H1 (cell line): Measurements from ENCODE around the gene PET100. TPM values are rescaled to one million over a fixed set of nuclear protein-coding genes. Genes with fewer than 3 reads are reported as not detected.

Experiments used
- CTCF ChIA-PET: fragments of 300-600 bp; sonication (Branson Sonifier 250); formaldehyde crosslinking; loops from one replicate; lab custom pipeline; 2021; ENCODE audit not compliant: partially characterized antibody; lab: Charles Lee
- POLR2A ChIA-PET: fragments of 300-600 bp; sonication (Branson Sonifier 250); formaldehyde crosslinking; loops from one replicate; lab custom pipeline; 2021; ENCODE audit warnings: inconsistent platforms; ENCODE audit not compliant: partially characterized antibody; lab: Charles Lee
- DNase-seq, 2 experiments: peaks; one replicate each; pipeline versions ENCODE4 v3.0.0 to v3.0.0-alpha.2; 2010 to 2022; ENCODE audit warnings: low spot score in 2 of 2, low read depth in 1 of 2, mixed read lengths in 1 of 2
- FAIRE-seq: peaks from 2 replicates; lab custom pipeline; 2011; peaks lifted over from hg19 to GRCh38; lab: Jason Lieb, UNC
- H2AFZ ChIP-seq: 2 replicates; pipeline ENCODE4 v1.8.1; 2012; ENCODE audit warnings: low read length, inconsistent platforms
- H2AK5ac ChIP-seq: 2 replicates; pipeline ENCODE4 v1.6.1; 2013; ENCODE audit warnings: low read depth, low read length
- H2BK120ac ChIP-seq: replicated peaks from 2 replicates; pipeline ENCODE3; 2013; ENCODE audit warnings: low read depth, low read length, inconsistent platforms
- H2BK12ac ChIP-seq: 2 replicates; pipeline ENCODE4 v1.6.1; 2013; ENCODE audit warnings: low read depth, low read length
- H2BK15ac ChIP-seq: 2 replicates; pipeline ENCODE4 v1.6.1; 2013; ENCODE audit warnings: low read length
- H2BK20ac ChIP-seq: 2 replicates; pipeline ENCODE4 v1.6.1; 2013; ENCODE audit warnings: low read length
- H2BK5ac ChIP-seq: 2 replicates; pipeline ENCODE4 v1.6.1; 2013; ENCODE audit warnings: low read depth, low read length
- H3K14ac ChIP-seq: 2 replicates; pipeline ENCODE4 v1.6.1; 2013; ENCODE audit warnings: inconsistent platforms; ENCODE audit not compliant: insufficient read length
- H3K18ac ChIP-seq: 2 replicates; pipeline ENCODE4 v1.6.1; 2013; ENCODE audit warnings: low read length; ENCODE audit errors: extremely low read depth
- H3K23ac ChIP-seq: 2 replicates; pipeline ENCODE4 v1.6.1; 2013; ENCODE audit warnings: inconsistent platforms; ENCODE audit not compliant: insufficient read length
- H3K23me2 ChIP-seq: 2 replicates; pipeline ENCODE4 v1.6.1; 2013; ENCODE audit warnings: low read depth, low read length
- H3K27ac ChIP-seq: 2 replicates; pipeline ENCODE4 v1.6.1; 2011; ENCODE audit warnings: low read depth, low read length, inconsistent platforms
- H3K27me3 ChIP-seq, 4 experiments: replicated peaks in 1 of 4; 1 replicate in 1 of 4; 2 replicates in 3 of 4; pipeline versions ENCODE4 v1.6.1 to v1.8.1; 2011 to 2013; ENCODE audit warnings: low read length in 3 of 4, mild to moderate bottlenecking in 3 of 4, inconsistent platforms in 2 of 4, mixed read lengths in 2 of 4, moderate library complexity in 1 of 4; ENCODE audit not compliant: control insufficient read depth in 3 of 4, insufficient read depth in 3 of 4; ENCODE audit errors: extremely low read depth in 1 of 4
- H3K36me3 ChIP-seq, 4 experiments: 2 replicates each; pipeline versions ENCODE4 v1.6.1 to v1.8.1; 2011 to 2013; ENCODE audit warnings: mild to moderate bottlenecking in 4 of 4, low read length in 3 of 4, moderate library complexity in 2 of 4, control low read depth in 1 of 4, inconsistent platforms in 1 of 4; ENCODE audit not compliant: insufficient read depth in 4 of 4, control insufficient read depth in 2 of 4
- H3K4ac ChIP-seq: replicated peaks from 2 replicates; pipeline ENCODE3; 2013; ENCODE audit warnings: low read length, low read depth, mixed read lengths, inconsistent platforms; ENCODE audit not compliant: insufficient read length
- H3K4me1 ChIP-seq, 4 experiments: replicated peaks in 1 of 4; 1 replicate in 1 of 4; 2 replicates in 3 of 4; pipeline versions ENCODE4 v1.6.1 to v1.8.1; 2011 to 2013; ENCODE audit warnings: low read length in 3 of 4, inconsistent platforms in 2 of 4, mixed read lengths in 1 of 4; ENCODE audit not compliant: insufficient read depth in 4 of 4, control insufficient read depth in 3 of 4
- H3K4me2 ChIP-seq, 2 experiments: 2 replicates each; pipeline versions ENCODE4 v1.6.1 to v1.8.1; 2011 to 2013; ENCODE audit warnings: low read depth in 2 of 2, low read length in 2 of 2, control low read depth in 1 of 2, inconsistent platforms in 1 of 2, mild to moderate bottlenecking in 1 of 2; ENCODE audit not compliant: insufficient read depth in 1 of 2
- H3K4me3 ChIP-seq, 4 experiments: fragments of 200-600, 300-600 bp in 1 of 4; sonication (generic), shearing (Covaris generic), sonication (Bioruptor Twin) in 1 of 4; 2 replicates each; pipeline versions ENCODE4 v1.5.1 to v1.8.1; 2011 to 2016; ENCODE audit warnings: low read length in 4 of 4, low read depth in 3 of 4, control low read depth in 2 of 4, inconsistent platforms in 2 of 4, mild to moderate bottlenecking in 2 of 4, mixed read lengths in 1 of 4, moderate library complexity in 1 of 4; ENCODE audit not compliant: insufficient read depth in 2 of 4; ENCODE audit errors: extremely low read depth in 1 of 4
- H3K56ac ChIP-seq: replicated peaks from 2 replicates; pipeline ENCODE3; 2013; ENCODE audit warnings: low read depth, mild to moderate bottlenecking, mixed read lengths, low read length, inconsistent platforms; ENCODE audit not compliant: insufficient read length
- H3K79me1 ChIP-seq: 2 replicates; pipeline ENCODE4 v1.6.1; 2013; ENCODE audit warnings: low read depth, low read length, control low read depth
- H3K79me2 ChIP-seq, 2 experiments: 2 replicates each; pipeline versions ENCODE4 v1.6.1 to v1.8.1; 2012 to 2013; ENCODE audit warnings: low read length in 2 of 2, mild to moderate bottlenecking in 2 of 2, inconsistent platforms in 1 of 2; ENCODE audit not compliant: insufficient read depth in 2 of 2, control insufficient read depth in 1 of 2
- H3K9ac ChIP-seq, 4 experiments: replicated peaks in 1 of 4; 1 replicate in 1 of 4; 2 replicates in 3 of 4; pipeline versions ENCODE4 v1.6.1 to v1.8.1; 2011 to 2013; ENCODE audit warnings: low read depth in 3 of 4, low read length in 3 of 4, control low read depth in 2 of 4, mild to moderate bottlenecking in 2 of 4, moderate library complexity in 2 of 4, inconsistent platforms in 1 of 4; ENCODE audit errors: extremely low read depth in 1 of 4
- H3K9me3 ChIP-seq, 2 experiments: 2 replicates each; pipeline versions ENCODE4 v1.6.1 to v1.8.1; 2012 to 2013; ENCODE audit warnings: mild to moderate bottlenecking in 2 of 2, moderate library complexity in 2 of 2, control low read depth in 1 of 2, inconsistent platforms in 1 of 2, low read depth in 1 of 2, low read length in 1 of 2, mixed read lengths in 1 of 2; ENCODE audit not compliant: insufficient read depth in 2 of 2
- H4K20me1 ChIP-seq, 2 experiments: replicated peaks in 1 of 2; 2 replicates each; pipeline versions ENCODE3 to v1.8.1; 2011 to 2013; ENCODE audit warnings: inconsistent platforms in 2 of 2, low read length in 2 of 2, mild to moderate bottlenecking in 1 of 2; ENCODE audit not compliant: insufficient read depth in 2 of 2, control insufficient read depth in 1 of 2
- H4K5ac ChIP-seq: 2 replicates; pipeline ENCODE4 v1.6.1; 2013; ENCODE audit warnings: low read length, low read depth, mixed read lengths, inconsistent platforms; ENCODE audit not compliant: insufficient read length
- H4K8ac ChIP-seq: 2 replicates; pipeline ENCODE4 v1.8.0; 2013; ENCODE audit warnings: mild to moderate bottlenecking, moderate library complexity, low read length, inconsistent platforms; ENCODE audit not compliant: insufficient read depth; ENCODE audit errors: extremely low read depth
- H4K91ac ChIP-seq: replicated peaks from 2 replicates; pipeline ENCODE3; 2013; ENCODE audit warnings: low read length, mixed read lengths, inconsistent platforms; ENCODE audit not compliant: insufficient read length
- CBX5 ChIP-seq: fragments of 300-800, 300-1000 bp; sonication (generic); IDR thresholded peaks from 2 replicates; pipeline ENCODE4 v1.7.1; 2016; ENCODE audit warnings: antibody characterized with exemption, low read length, low read depth
- EZH2 ChIP-seq: fragments of 200-600 bp; sonication (generic); IDR thresholded peaks from 2 replicates; pipeline ENCODE4 v1.7.1; 2012; ENCODE audit warnings: low read depth, mild to moderate bottlenecking, moderate library complexity, low read length, inconsistent platforms; ENCODE audit not compliant: severe bottlenecking
- JUN ChIP-seq: IDR thresholded peaks from 2 replicates; pipeline ENCODE4 v1.6.1; 2011; ENCODE audit warnings: low read depth, mild to moderate bottlenecking, improper control_type of control experiment, low read length
- MAFK ChIP-seq: IDR thresholded peaks from 2 replicates; pipeline ENCODE4 v1.6.1; 2012; ENCODE audit warnings: low read depth, mild to moderate bottlenecking, improper control_type of control experiment, low read length
- NANOG ChIP-seq: IDR thresholded peaks from 2 replicates; pipeline ENCODE4 v1.6.1; 2011; ENCODE audit warnings: low read length, low read depth, mild to moderate bottlenecking, inconsistent platforms; ENCODE audit not compliant: insufficient read depth, poor library complexity, severe bottlenecking
- RAD21 ChIP-seq, 2 experiments: IDR thresholded peaks in 1 of 2; conservative IDR thresholded peaks in 1 of 2; 2 replicates each; pipeline ENCODE4 v1.6.1; 2011; ENCODE audit warnings: low read depth in 2 of 2, low read length in 2 of 2, improper control_type of control experiment in 1 of 2, inconsistent platforms in 1 of 2, mild to moderate bottlenecking in 1 of 2, moderate library complexity in 1 of 2
- RXRA ChIP-seq: IDR thresholded peaks from 2 replicates; pipeline ENCODE4 v1.6.1; 2011; ENCODE audit warnings: low read depth, mild to moderate bottlenecking, low read length, moderate library complexity; ENCODE audit not compliant: insufficient read depth
- SAP30 ChIP-seq: fragments of 300-600 bp; sonication (generic); IDR thresholded peaks from 2 replicates; pipeline ENCODE4 v1.7.1; 2012; ENCODE audit warnings: low read length, moderate library complexity, mild to moderate bottlenecking, inconsistent platforms; ENCODE audit not compliant: insufficient read depth, insufficient replicate concordance
- SRF ChIP-seq: IDR thresholded peaks from 2 replicates; pipeline ENCODE4 v1.6.1; 2011; ENCODE audit warnings: mild to moderate bottlenecking, low read depth, low read length, moderate library complexity
- TAF7 ChIP-seq: optimal IDR thresholded peaks from 2 replicates; pipeline ENCODE3; 2011; ENCODE audit warnings: low read depth, mild to moderate bottlenecking, inconsistent platforms, low read length, moderate library complexity, borderline replicate concordance
- TBP ChIP-seq: IDR thresholded peaks from 2 replicates; pipeline ENCODE4 v1.6.1; 2011; ENCODE audit warnings: low read depth, low read length, improper control_type of control experiment
- WGBS, 2 experiments: shearing (Covaris generic) in 1 of 2; methylation state at CpG; one replicate each; pipeline versions ENCODE4 v1.1.6 to v1.1.7; 2013 to 2015; ENCODE audit warnings: low lambda C conversion rate in 2 of 2, mixed read lengths in 2 of 2, inconsistent platforms in 1 of 2, low coverage in 1 of 2, missing lambda C conversion rate in 1 of 2; ENCODE audit not compliant: insufficient replicate concordance in 2 of 2, insufficient coverage in 1 of 2, insufficient read length in 1 of 2; ENCODE audit errors: extremely low coverage in 1 of 2, missing lambda C conversion rate in 1 of 2; 5-methylcytosine and 5-hydroxymethylcytosine counted together
- polyA plus RNA-seq, 7 experiments: library from polyadenylated mRNA; depleted of rRNA in 3 of 7; stranded (reverse) in 5 of 7; unstranded in 2 of 7; fragments of >200 nt in 5 of 7; fragments of 200-250 nt in 2 of 7; gene quantifications; 1 replicate in 5 of 7; 2 replicates in 1 of 7; 4 replicates in 1 of 7; pipeline versions ENCODE4 v1.2.1 to v1.2.3, GENCODE V29; 2011 to 2013; ENCODE audit warnings: missing spikeins in 2 of 7, mixed read lengths in 2 of 7
- total RNA-seq: library from RNA; stranded (reverse); fragmentation: NEBNext Ultra II Directional; extraction: Animal tissue kit (Norgen Biotek cat#: 25700); gene quantifications from 2 replicates; pipeline ENCODE4 v1.2.1, GENCODE V29; 2021

PET100 gene
- total and polyA plus RNA-seq, 2 of the 8 experiments (the other 6 are each of a cell fraction or from before 2014, with no cell fraction given) = 80.8 to 105 TPM

GRCh38 chr19:7648265-7649014 is 18.8 kb downstream of the PET100 start:
- H3K18ac ChIP-seq = no peak overlapping the region; the same call in 1 of the 2 replicates
- H3K4me2 ChIP-seq = no peak overlapping the region
- H2AFZ ChIP-seq = no peak overlapping the region
- no peaks in the 10 kb centered on the region for H3K79me2 ChIP-seq
- H3K56ac ChIP-seq = no peak overlapping the region
- H3K79me1 ChIP-seq = no peaks in the 10 kb centered on the region
- H4K8ac ChIP-seq = no peak overlapping the region
- no peak overlapping the region for H4K5ac ChIP-seq
- H4K20me1 ChIP-seq = peaks cover 0 to 5% of the 10 kb centered on the region in 2 experiments
- H3K4ac ChIP-seq = no peak overlapping the region
- H3K4me3 ChIP-seq = no peak overlapping the region
- H2BK20ac ChIP-seq = no peak overlapping the region
- no peaks in the 10 kb centered on the region for H3K9me3 ChIP-seq
- no peak overlapping the region for H2BK120ac ChIP-seq
- POLR2A ChIA-PET = interaction anchor here (0.6 to 1.3 kb wide), 3 partner anchors 9 to 103 kb away, joined by 3 to 6 read pairs (median 3); partner anchors contain the start of gene STXBP2
- 0 out of 8 replicates have a peak, but pooled peaks cover 0 to 3% (median 0%) of the 10 kb centered on the region in 4 experiments for H3K36me3 ChIP-seq
- no peak overlapping the region for H4K91ac ChIP-seq
- no peak overlapping the region for H3K9ac ChIP-seq
- no peak overlapping the region for H3K14ac ChIP-seq
- H3K27me3 ChIP-seq = peaks cover 2 to 15% (median 6%) of the 10 kb centered on the region in 4 experiments
- DNase-seq = no peak
- no peak overlapping the region for H3K27ac ChIP-seq
- H2BK5ac ChIP-seq = no peak overlapping the region
- H2AK5ac ChIP-seq = no peak overlapping the region
- no peak overlapping the region for H2BK15ac ChIP-seq
- CTCF ChIA-PET = interaction anchor here (0.6 to 1.4 kb wide), 7 partner anchors 9 to 1422 kb away, joined by 3 to 4 read pairs (median 3); partner anchors contain the start of gene TRAPPC5
- peaks cover 0 to 2% (median 0%) of the 10 kb centered on the region in 4 experiments; a peak in 5 of 7 replicates for H3K4me1 ChIP-seq
- WGBS, 2 experiments = 91% methylated on average over 15 of the region's 15 CpGs; no CpG with 5 or more reads in 1 of the 2 experiments
- H3K23me2 ChIP-seq = 0 out of 2 replicates have a peak, but pooled peaks cover 2% of the 10 kb centered on the region
- no peak for FAIRE-seq
- no peak overlapping the region for H2BK12ac ChIP-seq
- no peak overlapping the region for H3K23ac ChIP-seq
- TF ChIP-seq NANOG (no peak), SRF (no peak), TBP (no peak), RXRA (no peak), TAF7 (no peak), EZH2 (no peak), SAP30 (no peak), JUN (no peak), MAFK (no peak), RAD21 (IDR thresholded peaks at IDR 0.05 in 1 of 2, conservative IDR thresholded peaks at IDR 0.05 in 1 of 2; ENCODE audit: low read depth in 2 of 2, low read length in 2 of 2) (no peak), CBX5 (no peak)
